Left renal pelvis (tissue), 4 donors: ENCODE data around the gene SETD6. TPM values are rescaled to one million over a fixed set of nuclear protein-coding genes. Genes with fewer than 3 reads are reported as not detected.
A peak's percentile ranks its signal among the peaks of the same experiment; 100 is the strongest.

ENCODE experiments used
- DNase-seq, 4 donors: peaks; one replicate each; pipeline ENCODE4 v3.0.0-alpha.2; 2013; ENCODE audit warnings: low read depth in 4 of 4, low spot score in 3 of 4
- polyA plus RNA-seq, 4 donors: library from polyadenylated mRNA; unstranded; fragments of 120-200 nt; gene quantifications; one replicate each; pipeline ENCODE4 v1.2.1, GENCODE V29; 2013; ENCODE audit not compliant: insufficient read length in 4 of 4

The SETD6 gene
- polyA plus RNA-seq, 4 donors: 18.6 to 47.2 (median 32.2) TPM

GRCh38 chr16:58493756-58494431 is 21.4 kb upstream of the SETD6 start:
- no peak for DNase-seq

DNA sequence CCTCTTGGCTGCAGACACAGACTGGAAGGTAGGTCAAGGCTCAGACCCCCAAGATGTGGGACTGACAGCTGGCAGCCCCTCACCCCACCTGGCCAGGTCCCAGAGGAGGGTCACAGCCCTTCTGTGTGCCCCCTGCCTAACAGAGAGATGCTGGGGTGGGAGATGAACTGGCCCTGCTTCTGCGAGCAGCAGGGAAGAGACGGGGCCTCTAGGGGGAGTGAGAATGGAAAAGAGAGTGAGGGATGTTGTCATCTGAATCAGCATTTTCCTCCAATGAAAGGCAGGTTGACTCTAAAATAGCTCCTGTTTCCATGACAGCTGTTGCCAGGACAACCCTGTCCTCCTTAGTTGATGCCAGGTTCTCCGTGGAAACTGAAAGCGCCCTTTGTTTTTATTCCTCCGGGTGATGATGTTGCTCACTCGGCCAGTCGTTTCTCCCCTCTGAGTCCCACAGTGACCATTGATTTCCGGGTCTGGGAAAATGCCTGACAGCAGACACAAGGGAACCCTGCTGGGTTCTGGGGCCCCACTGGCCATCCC is 20.3 kb upstream of the SETD6 start:
- DNase-seq: peak in 3 of 4 donors; percentile 67 to 86 (median 86)

DNA sequence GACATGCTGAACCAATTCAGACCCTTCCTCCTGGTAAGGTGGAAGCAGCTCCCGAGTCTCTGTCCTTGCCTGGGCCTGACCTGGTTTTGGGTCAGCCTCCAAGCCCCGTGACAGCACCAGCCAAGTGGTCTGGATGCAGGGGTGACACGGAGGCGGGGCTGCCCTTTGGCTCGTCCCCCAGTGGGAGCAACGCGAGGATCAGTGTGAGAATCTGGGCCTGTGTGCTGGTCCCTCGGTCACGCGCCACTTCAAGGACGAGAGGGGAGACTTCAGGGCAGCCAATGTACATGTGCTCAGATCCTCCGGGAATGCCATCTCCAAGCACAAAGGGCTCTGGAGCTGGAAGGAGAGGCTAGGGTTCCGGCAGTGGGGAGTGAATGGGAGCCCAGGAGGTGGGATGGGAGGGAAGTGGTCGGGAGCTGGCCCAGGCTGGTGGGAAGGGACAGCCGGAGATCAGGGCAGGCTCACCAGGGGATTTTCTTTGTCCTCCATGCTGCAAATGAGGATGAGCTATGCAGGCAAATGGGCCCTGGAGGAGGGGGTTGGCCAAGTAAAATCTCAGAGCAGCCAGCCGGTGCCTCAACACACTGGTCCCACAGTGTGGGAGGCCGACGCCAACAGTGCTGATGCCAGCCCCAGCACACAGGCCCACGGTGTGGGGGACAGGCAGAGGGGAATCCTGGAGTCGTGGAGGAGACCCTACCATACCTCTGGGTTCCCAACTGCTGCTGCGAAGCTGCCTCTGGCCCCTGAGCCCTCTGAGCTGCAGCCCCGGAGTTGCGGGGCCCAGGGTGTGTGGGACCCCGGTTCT is 19.6 kb upstream of the SETD6 start:
- no peak for DNase-seq

DNA sequence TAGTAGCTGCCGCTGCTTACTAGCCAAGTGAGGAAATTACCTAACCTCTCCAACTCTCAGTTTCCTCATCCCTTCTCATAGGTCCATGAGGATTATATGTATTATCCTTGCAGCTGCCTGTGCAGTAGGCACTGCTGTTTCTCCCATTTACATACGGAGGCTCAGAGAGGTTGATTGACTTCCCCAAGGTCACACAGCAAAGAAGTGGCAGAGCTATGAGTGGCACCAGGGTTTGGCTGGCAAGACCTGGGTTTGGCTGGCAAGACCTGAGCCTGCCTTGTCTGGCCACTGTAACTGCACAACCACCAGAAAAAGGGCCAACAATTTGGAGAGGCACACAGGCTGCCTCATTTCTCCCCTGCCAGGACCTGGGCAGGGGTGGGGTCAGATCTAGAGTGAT is 17.8 kb upstream of the SETD6 start:
- no peak for DNase-seq

DNA sequence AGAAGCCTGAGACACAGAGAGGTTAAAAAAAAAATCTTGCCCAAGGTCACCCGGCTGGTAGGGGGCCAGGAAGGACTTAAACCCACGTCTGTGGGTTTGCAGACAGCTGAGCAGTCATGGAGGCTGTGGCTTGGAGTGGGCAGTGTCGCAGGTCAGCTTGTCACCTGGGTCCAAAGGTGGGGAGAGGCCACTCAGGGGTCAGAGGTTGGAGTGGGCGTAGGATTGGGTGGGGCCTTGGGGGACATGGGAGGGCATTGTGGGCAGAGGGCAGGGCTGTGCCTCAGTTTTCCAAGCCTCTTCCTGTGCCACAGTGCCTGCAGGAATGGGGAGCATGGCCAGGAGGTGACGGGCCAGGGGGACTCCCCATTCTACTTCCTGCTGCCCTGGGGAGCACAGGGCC is 17.4 kb upstream of the SETD6 start:
- no peak for DNase-seq

DNA sequence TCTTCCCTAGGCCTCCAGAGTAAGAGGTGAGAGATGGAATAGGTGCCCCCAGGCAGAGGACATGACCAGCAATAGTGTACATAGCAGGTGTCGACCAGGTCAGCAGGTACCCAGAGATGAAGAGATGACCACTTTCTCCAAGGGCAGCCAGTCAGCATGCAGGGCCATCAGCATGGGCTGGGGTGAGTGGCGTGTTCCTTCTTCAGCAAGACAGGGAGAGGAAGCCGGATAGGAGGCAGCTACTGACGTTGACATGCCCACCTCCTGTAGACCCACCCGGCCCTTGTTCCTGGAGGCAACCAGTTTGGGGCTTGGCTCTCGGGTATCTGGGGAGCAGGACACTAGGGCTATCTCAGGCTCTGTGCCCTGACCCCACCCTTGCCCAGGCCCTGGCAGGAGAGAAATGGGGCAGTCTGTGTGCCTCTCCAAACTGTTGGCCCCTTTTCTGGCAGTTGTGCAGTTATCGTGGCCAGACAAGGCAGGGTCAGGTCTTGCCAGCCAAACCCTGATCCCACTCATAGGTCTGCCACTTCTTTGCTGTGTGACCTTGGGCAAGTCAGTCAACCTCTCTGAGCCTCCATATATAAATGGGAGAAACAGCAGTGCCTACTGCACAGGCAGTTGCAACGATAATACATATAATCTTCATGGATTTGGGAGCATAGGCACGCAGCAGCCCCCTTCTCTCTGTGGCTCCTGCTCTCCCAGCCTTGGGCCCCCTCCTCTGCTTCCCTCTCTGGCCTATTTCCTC is 16.8 kb upstream of the SETD6 start:
- DNase-seq: no peak

DNA sequence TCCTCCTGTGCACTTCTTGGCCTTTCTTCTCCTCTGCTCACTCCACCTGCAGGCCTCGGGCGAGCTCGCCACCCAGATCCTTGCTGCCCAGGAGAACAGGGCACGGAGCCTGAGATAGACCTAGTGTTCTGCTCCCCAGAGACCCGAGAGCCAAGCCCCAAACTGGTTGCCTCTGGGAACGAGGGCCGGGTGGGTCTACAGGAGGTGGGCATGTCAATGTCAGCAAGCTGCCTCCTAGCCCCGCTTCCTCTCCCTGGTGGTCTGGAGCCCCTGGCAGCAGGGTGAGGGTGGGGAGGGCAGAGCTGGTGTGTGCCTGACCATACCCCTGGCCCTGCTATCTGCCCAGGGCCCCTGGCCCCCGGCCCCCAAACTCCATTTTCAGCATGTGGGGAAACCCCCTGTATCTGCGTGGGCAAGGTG is 16.2 kb upstream of the SETD6 start:
- DNase-seq: no peak

DNA sequence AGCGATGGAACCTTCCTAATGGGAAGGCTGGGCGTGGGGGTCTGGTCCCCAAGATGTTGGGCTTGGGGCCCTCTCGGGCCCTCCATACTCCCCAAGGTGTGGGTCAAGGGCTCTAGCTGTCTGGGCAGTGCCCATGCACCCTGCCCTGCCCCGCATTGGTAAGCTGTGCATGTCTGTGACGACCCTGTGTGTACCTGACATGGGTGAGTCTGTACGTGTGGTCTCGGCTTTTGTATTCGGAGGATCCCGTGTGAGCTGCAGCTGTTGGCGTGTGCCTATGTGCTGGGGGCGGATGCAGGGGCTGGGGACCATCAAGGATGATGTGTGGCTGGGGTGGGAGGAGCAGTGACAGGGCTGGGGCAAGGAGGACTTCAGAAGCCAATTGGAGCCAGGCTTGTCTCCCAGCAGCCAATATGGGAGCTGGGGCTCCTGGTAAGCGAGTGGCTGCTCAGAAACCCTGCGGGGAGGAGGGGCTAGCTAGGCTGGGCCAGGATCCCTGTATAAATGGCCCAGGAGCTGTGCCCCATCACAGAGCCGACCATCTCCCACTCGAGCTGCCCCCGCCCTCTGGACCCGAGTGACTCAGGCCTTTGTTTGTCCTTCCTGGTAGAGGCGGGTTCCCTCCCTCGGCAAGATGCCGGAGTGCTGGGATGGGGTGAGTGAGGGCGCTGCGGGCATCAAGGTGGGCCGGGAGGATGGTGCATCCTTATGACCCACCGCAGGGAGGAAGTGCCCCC is 15.5 kb upstream of the SETD6 start, which contains the start of gene NDRG4:
Gene NDRG4, plus strand, starts transcription at position 529 of the 737 bp plus-strand sequence. Its CDS starts 106 bp downstream, at position 635.
- DNase-seq: peak in 2 of 4 donors; percentile 71 to 73

- DNase-seq: no peak
Observed at GRCh38 chr16:58500430-58501241, 14.7 kb upstream of the SETD6 start.

DNA sequence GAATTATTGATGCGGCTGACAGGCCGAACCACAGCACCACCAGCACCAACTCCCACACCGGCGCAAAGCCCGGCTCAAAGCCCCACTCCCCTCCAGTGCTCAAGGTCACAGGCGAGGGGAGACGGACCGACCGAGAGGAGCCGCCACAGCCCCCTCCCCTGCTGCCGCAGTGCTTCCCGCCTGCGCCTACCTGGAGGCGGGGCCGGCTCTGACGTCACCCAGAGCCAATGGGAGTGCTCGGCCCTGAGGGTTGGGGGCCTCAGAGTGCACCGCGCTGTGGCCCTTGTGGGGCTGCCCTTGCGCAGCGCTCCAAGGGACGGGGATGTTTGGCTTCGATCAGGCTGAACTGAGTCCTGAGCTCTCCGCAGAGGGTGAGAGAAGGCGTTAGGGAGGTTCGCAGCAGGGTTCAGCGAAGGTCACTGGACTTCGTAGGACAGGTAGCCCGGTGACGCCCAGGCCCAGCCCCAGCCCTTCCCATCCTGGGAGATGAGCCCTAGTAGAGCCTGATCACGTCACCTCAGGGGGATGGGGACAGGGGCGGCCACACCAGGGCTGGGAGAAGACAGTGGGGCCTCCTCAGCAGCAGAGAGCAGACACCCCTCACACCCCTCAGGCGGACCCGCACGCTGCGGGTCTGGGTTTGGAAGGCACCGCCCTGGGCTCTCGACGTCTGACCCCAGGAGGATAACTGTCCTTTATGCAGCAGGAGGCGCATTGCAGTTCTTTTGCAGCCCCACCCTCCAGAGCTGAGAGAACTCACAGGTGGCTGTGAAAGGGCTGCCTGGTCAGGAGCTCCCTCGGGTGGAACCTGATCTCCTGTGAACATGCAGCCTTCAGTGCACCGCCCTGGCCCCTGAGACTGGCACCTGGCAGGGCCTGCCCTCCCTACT is 13.8 kb upstream of the SETD6 start:
- peak in 2 of 4 donors; percentile 47 to 58 for DNase-seq

- DNase-seq: no peak
Observed at GRCh38 chr16:58502217-58502921, 12.9 kb upstream of the SETD6 start.

- no peak for DNase-seq
Observed at GRCh38 chr16:58503166-58503862, 12.0 kb upstream of the SETD6 start.

GRCh38 chr16:58503863-58504688 is 11.2 kb upstream of the SETD6 start:
- DNase-seq: no peak

- DNase-seq: no peak
Observed at GRCh38 chr16:58506241-58507194, 8.8 kb upstream of the SETD6 start.
